Lower lobe of right lung (tissue), 2 donors: ENCODE data around the gene MON1A. TPM values are rescaled to one million over a fixed set of nuclear protein-coding genes. Genes with fewer than 3 reads are reported as not detected.

Source experiments
- ATAC-seq, 2 donors: fragments of 200-7000 bp; cut with Tn5 transposase; one replicate each; pipeline ENCODE4 v1.9.1; 2020 to 2022; ENCODE audit warnings: mild to moderate bottlenecking in 2 of 2, moderate library complexity in 2 of 2
- DNase-seq: peaks from one replicate; pipeline ENCODE4 v3.0.0-alpha.2; 2020
- H3K27ac ChIP-seq: fragments of 200-600 bp; one replicate; pipeline ENCODE4 v1.8.0; 2022
- H3K27me3 ChIP-seq: fragments of 200-600 bp; one replicate; pipeline ENCODE4 v1.8.0; 2022; ENCODE audit warnings: low read depth
- H3K36me3 ChIP-seq: fragments of 200-600 bp; one replicate; pipeline ENCODE4 v1.8.0; 2022; ENCODE audit warnings: mild to moderate bottlenecking
- H3K4me1 ChIP-seq: fragments of 200-600 bp; one replicate; pipeline ENCODE4 v1.8.0; 2022
- H3K4me3 ChIP-seq: fragments of 200-600 bp; one replicate; pipeline ENCODE4 v1.8.0; 2022; ENCODE audit warnings: mild to moderate bottlenecking
- H3K9me3 ChIP-seq: fragments of 200-600 bp; one replicate; pipeline ENCODE4 v1.8.0; 2022
- CTCF ChIP-seq: fragments of 200-600 bp; IDR thresholded peaks from one replicate; pipeline ENCODE4 v1.8.0; 2022; ENCODE audit warnings: antibody characterized with exemption, mild to moderate bottlenecking
- intact Hi-C: fragments of 100-400 bp; cut with DNase I; formaldehyde crosslinking; loops from one replicate; pipeline ENCODE4 v1.11.0; 2022
- total RNA-seq: library from RNA; stranded (reverse); fragmentation: NEBNext Ultra II Directional; extraction: Animal tissue kit (Norgen Biotek cat#: 25700); gene quantifications from one replicate; pipeline ENCODE4 v1.2.1, GENCODE V29; 2021
- donor health status: DM: no; HTN: yes; CAD: no; lungs with severe emphysema.

The MON1A gene
- total RNA-seq, 1 donor from 2014 or later, result 9.7 TPM

DNA sequence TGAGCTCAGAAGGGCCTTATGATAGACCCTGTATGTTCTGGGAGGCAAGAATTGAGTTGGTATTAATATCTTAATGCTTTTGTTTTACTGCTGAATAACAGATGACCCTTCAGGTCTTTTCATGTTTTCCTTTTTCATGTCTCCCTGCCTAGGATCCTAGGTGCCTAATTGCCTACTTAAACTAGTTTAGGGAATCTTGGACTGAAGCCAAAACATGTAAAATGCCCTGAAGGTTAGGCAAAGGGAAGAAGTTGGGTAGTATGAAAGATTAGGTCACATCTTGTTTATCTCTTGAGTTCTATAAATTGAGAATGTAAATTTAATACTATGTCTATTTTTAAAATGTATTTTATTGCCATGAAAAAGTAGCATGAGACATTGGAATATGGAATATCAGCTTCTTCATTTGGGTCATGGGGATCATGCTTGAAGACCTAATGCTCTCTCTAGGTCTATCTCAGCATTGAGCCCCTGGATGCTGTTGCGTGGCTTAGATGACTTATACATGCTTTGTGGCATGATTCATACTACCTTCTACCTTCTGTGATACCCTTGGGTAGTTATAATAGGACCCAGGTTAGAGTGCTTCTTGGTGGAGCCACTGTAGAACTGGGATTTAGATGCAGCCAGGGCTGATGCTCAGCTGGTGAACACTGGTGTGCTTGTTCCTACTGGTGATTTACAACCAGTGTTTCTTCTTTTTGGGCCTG, 36.8 kb upstream of the MON1A start:
- no peak for ATAC-seq
- peaks cover 27% of the 10 kb centered on the region for H3K36me3 ChIP-seq
- no peak for TF ChIP-seq CTCF
- no peak for DNase-seq
- peaks cover 11% of the 10 kb centered on the region for H3K4me1 ChIP-seq
- no peak overlapping the region for H3K4me3 ChIP-seq
- no peaks in the 10 kb centered on the region for H3K27me3 ChIP-seq
- no peak overlapping the region for H3K27ac ChIP-seq
- intact Hi-C loops, result no loop called here
- H3K9me3 ChIP-seq, result no peaks in the 10 kb centered on the region

DNA sequence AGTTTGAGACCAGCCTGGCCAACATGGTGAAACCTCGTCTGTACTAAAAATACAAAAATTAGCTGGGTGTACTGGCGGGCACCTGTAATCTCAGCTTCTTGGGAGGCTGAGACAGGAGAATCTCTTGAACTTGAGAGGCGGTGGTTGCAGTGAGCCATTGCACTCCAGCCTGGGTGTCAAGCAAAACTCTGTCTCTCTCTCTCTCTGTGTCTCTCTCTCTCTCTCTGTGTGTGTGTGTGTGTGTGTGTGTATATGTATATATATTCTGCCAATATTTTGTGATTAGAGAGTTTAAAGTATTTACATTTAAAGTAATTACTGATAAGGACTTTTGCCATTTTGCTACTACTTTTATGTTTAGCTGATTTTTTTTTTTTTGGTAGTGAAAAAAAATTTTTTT, 26.0 kb upstream of the MON1A start:
- intact Hi-C loops, result no loop called here
- ATAC-seq (no peak), DNase-seq (no peak)
- Histone ChIP-seq H3K4me3 (no peak overlapping the region), H3K27ac (no peak overlapping the region), H3K27me3 (no peaks in the 10 kb centered on the region), H3K36me3 (no peaks in the 10 kb centered on the region), H3K4me1 (peaks cover 15% of the 10 kb centered on the region), H3K9me3 (no peaks in the 10 kb centered on the region)
- TF ChIP-seq CTCF, result no peak

GRCh38 chr3:49952924-49953323, 23.3 kb upstream of the MON1A start:
- no peaks in the 10 kb centered on the region for H3K36me3 ChIP-seq
- no peak for ATAC-seq
- no peak overlapping the region for H3K27ac ChIP-seq
- no peaks in the 10 kb centered on the region for H3K9me3 ChIP-seq
- intact Hi-C loops, result no loop called here
- DNase-seq, result no peak
- H3K4me1 ChIP-seq, result peaks cover 26% of the 10 kb centered on the region
- no peaks in the 10 kb centered on the region for H3K27me3 ChIP-seq
- no peak for TF ChIP-seq CTCF
- H3K4me3 ChIP-seq, result no peak overlapping the region

- Histone ChIP-seq H3K27me3 (no peaks in the 10 kb centered on the region), H3K9me3 (no peaks in the 10 kb centered on the region), H3K27ac (no peak overlapping the region), H3K4me1 (peaks cover 25% of the 10 kb centered on the region), H3K36me3 (no peaks in the 10 kb centered on the region), H3K4me3 (no peak overlapping the region)
- no peak for TF ChIP-seq CTCF
- intact Hi-C loops, result no loop called here
- no peak for ATAC-seq
- DNase-seq, result no peak
These were observed 13.0 kb upstream of the MON1A start for GRCh38 chr3:49942651-49943050.

- Histone ChIP-seq H3K36me3 (no peaks in the 10 kb centered on the region), H3K9me3 (no peaks in the 10 kb centered on the region), H3K27me3 (no peaks in the 10 kb centered on the region), H3K27ac (peak overlapping the region; percentile 97), H3K4me1 (peaks cover 25% of the 10 kb centered on the region), H3K4me3 (peak overlapping the region; percentile 77)
- no peak for DNase-seq
- intact Hi-C loops, result no loop called here
- no peak for TF ChIP-seq CTCF
- ATAC-seq, result no peak
These were observed 11.1 kb upstream of the MON1A start for GRCh38 chr3:49940667-49941249.
